HEK293 (cell line): Measurements from ENCODE around the gene EBF4.

Experiments used
- CTCF ChIA-PET: fragments of 350-600 bp; formaldehyde crosslinking; extraction: SDS; loops from one replicate; lab custom pipeline; 2021; ENCODE audit warnings: antibody characterized with exemption; lab: Yijun Ruan, JAX
- POLR2A ChIA-PET: fragments of 300-600 bp; formaldehyde crosslinking; extraction: SDS; loops from one replicate; lab custom pipeline; 2020; ENCODE audit warnings: antibody characterized with exemption, inconsistent platforms; lab: Yijun Ruan, JAX
- H3K27ac ChIP-seq: fragments of 200-500 bp; sonication (Bioruptor generic); 2 replicates; pipeline ENCODE4 v1.5.1; 2014; ENCODE audit warnings: low read depth, low read length, control low read depth, inconsistent platforms; ENCODE audit errors: extremely low read depth
- H3K36me3 ChIP-seq, 2 experiments: fragments of 200-500 bp in 1 of 2; sonication (Bioruptor generic) in 1 of 2; 1 replicate in 1 of 2; 2 replicates in 1 of 2; pipeline ENCODE4 v1.5.1; 2014 to 2017; ENCODE audit warnings: inconsistent platforms in 2 of 2, low read length in 2 of 2; ENCODE audit not compliant: control insufficient read depth in 2 of 2, insufficient read depth in 1 of 2
- H3K4me1 ChIP-seq: fragments of 200-500 bp; sonication (Bioruptor generic); 2 replicates; pipeline ENCODE4 v1.5.1; 2014; ENCODE audit warnings: mild to moderate bottlenecking, low read length, inconsistent platforms; ENCODE audit not compliant: control insufficient read depth, insufficient read depth
- H3K4me3 ChIP-seq: 2 replicates; pipeline ENCODE4 v1.5.1; 2011; ENCODE audit warnings: low read depth, mild to moderate bottlenecking, control low read depth, low read length, moderate library complexity
- H3K9me3 ChIP-seq: fragments of 200-500 bp; sonication (Bioruptor generic); 2 replicates; pipeline ENCODE4 v1.5.1; 2014; ENCODE audit warnings: low read depth, low read length, inconsistent platforms; ENCODE audit not compliant: control insufficient read depth, insufficient read depth
- ATF2 ChIP-seq: fragments of 450-650 bp; formaldehyde crosslinking; IDR thresholded peaks from 2 replicates; pipeline ENCODE4 v1.5.1; 2016; ENCODE audit warnings: missing biosample characterization, missing genetic modification characterization, low read depth
- GLI4 ChIP-seq: fragments of 450-650 bp; formaldehyde crosslinking; IDR thresholded peaks from 2 replicates; pipeline ENCODE4 v1.5.1; 2016; ENCODE audit warnings: missing biosample characterization, missing genetic modification characterization
- IKZF3 ChIP-seq: fragments of 450-650 bp; IDR thresholded peaks from 2 replicates; pipeline ENCODE4 v1.5.0; 2018; ENCODE audit warnings: missing biosample characterization, mild to moderate bottlenecking, missing genetic modification characterization, moderate library complexity
- INSM2 ChIP-seq: fragments of 450-650 bp; formaldehyde crosslinking; IDR thresholded peaks from 2 replicates; pipeline ENCODE4 v1.5.1; 2016; ENCODE audit warnings: missing biosample characterization, missing genetic modification characterization
- KLF7 ChIP-seq: fragments of 450-650 bp; formaldehyde crosslinking; IDR thresholded peaks from 2 replicates; pipeline ENCODE4 v1.5.1; 2016; ENCODE audit warnings: missing biosample characterization, missing genetic modification characterization, borderline replicate concordance
- PRDM10 ChIP-seq: fragments of 450-650 bp; formaldehyde crosslinking; IDR thresholded peaks from 2 replicates; pipeline ENCODE4 v1.5.1; 2016; ENCODE audit warnings: missing biosample characterization, missing genetic modification characterization
- REST ChIP-seq: fragments of 450-650 bp; formaldehyde crosslinking; IDR thresholded peaks from 2 replicates; pipeline ENCODE4 v1.5.1; 2016; ENCODE audit warnings: missing biosample characterization, missing genetic modification characterization
- TCF7L2 ChIP-seq: IDR thresholded peaks from 2 replicates; pipeline ENCODE4 v1.6.1; 2011; ENCODE audit warnings: low read depth, mild to moderate bottlenecking, inconsistent platforms, low read length, moderate library complexity, borderline replicate concordance
- ZBTB1 ChIP-seq: fragments of 450-650 bp; formaldehyde crosslinking; IDR thresholded peaks from 2 replicates; pipeline ENCODE4 v1.5.1; 2016; ENCODE audit warnings: missing biosample characterization, missing genetic modification characterization
- ZBTB49 ChIP-seq: fragments of 450-650 bp; formaldehyde crosslinking; IDR thresholded peaks from 2 replicates; pipeline ENCODE4 v1.5.1; 2016; ENCODE audit warnings: missing biosample characterization, missing genetic modification characterization, low read depth
- ZBTB7A ChIP-seq: fragments of 450-650 bp; formaldehyde crosslinking; IDR thresholded peaks from 2 replicates; pipeline ENCODE4 v1.5.1; 2016; ENCODE audit warnings: low read depth, missing biosample characterization, missing genetic modification characterization
- ZFHX2 ChIP-seq: fragments of 450-650 bp; formaldehyde crosslinking; conservative IDR thresholded peaks from 2 replicates; pipeline ENCODE4 v1.5.1; 2016; ENCODE audit warnings: missing biosample characterization, missing genetic modification characterization
- ZNF16 ChIP-seq: fragments of 450-650 bp; formaldehyde crosslinking; IDR thresholded peaks from 2 replicates; pipeline ENCODE4 v1.5.1; 2016; ENCODE audit warnings: low read depth, missing biosample characterization, missing genetic modification characterization
- ZNF248 ChIP-seq: fragments of 450-650 bp; formaldehyde crosslinking; IDR thresholded peaks from 2 replicates; pipeline ENCODE4 v1.5.1; 2017; ENCODE audit warnings: missing biosample characterization, missing genetic modification characterization
- ZNF549 ChIP-seq: fragments of 450-650 bp; IDR thresholded peaks from 2 replicates; pipeline ENCODE4 v1.5.1; 2018; ENCODE audit warnings: missing biosample characterization, missing genetic modification characterization, mild to moderate bottlenecking, inconsistent platforms, moderate library complexity
- ZNF670 ChIP-seq: fragments of 450-650 bp; formaldehyde crosslinking; IDR thresholded peaks from 2 replicates; pipeline ENCODE4 v1.5.1; 2016; ENCODE audit warnings: missing biosample characterization, missing genetic modification characterization, low read depth
- ZSCAN18 ChIP-seq: fragments of 450-650 bp; formaldehyde crosslinking; IDR thresholded peaks from 2 replicates; pipeline ENCODE4 v1.5.1; 2016; ENCODE audit warnings: missing biosample characterization, missing genetic modification characterization
- ZSCAN23 ChIP-seq: fragments of 450-650 bp; formaldehyde crosslinking; IDR thresholded peaks from 2 replicates; pipeline ENCODE4 v1.5.1; 2016; ENCODE audit warnings: missing biosample characterization, missing genetic modification characterization

Gene EBF4

GRCh38 chr20:2798814-2799213, 106.2 kb downstream of the EBF4 start (continued):
- TF ChIP-seq REST (tag by site-specific recombination): no peak
- TF ChIP-seq ZNF16 (tag by site-specific recombination): no peak
- TF ChIP-seq IKZF3 (tag by site-specific recombination): no peak
- TF ChIP-seq TCF7L2: peak; percentile 66
- no peak for TF ChIP-seq ZNF670 (tag by site-specific recombination)
- TF ChIP-seq INSM2: no peak

- Histone ChIP-seq H3K4me3 (no peak overlapping the region), H3K4me1 (0 out of 2 replicates have a peak, but pooled peaks cover 3% of the 10 kb centered on the region), H3K36me3 (peaks cover 0 to 17% of the 10 kb centered on the region in 2 experiments; a peak in 1 of 3 replicates), H3K9me3 (no peaks in the 10 kb centered on the region), H3K27ac (no peak overlapping the region)
- ChIA-PET CTCF (interaction anchor here (0.6 to 1.2 kb wide), 2 partner anchors 46 to 1597 kb away, joined by 3 read pairs; no protein-coding TSS in a partner anchor), POLR2A (no interaction called here)
- no peak for TF ChIP-seq GLI4 (tag by site-specific recombination)
- no peak for TF ChIP-seq ZBTB1
- no peak for TF ChIP-seq ZBTB49
- TF ChIP-seq ZNF549 (tag by site-specific recombination): no peak
- TF ChIP-seq ZFHX2: no peak
- no peak for TF ChIP-seq PRDM10 (tag by site-specific recombination)
- TF ChIP-seq ZNF248 (tag by site-specific recombination): no peak
- TF ChIP-seq ZSCAN23 (tag by site-specific recombination): no peak
- TF ChIP-seq ATF2: no peak
- no peak for TF ChIP-seq KLF7 (tag by site-specific recombination)
- TF ChIP-seq ZBTB7A: no peak
- no peak for TF ChIP-seq ZSCAN18 (tag by site-specific recombination)
These were observed 106.7 kb downstream of the EBF4 start for GRCh38 chr20:2799271-2799670.
